SH-SY5Y (cell line): ENCODE results near the gene EPS8L3.

Experiments used
- GATA2 ChIP-seq: IDR thresholded peaks from 2 replicates; pipeline ENCODE4 v1.6.1; 2011; ENCODE audit warnings: mild to moderate bottlenecking, low read depth, low read length
- GATA3 ChIP-seq: IDR thresholded peaks from 2 replicates; pipeline ENCODE4 v1.6.1; 2011; ENCODE audit warnings: low read depth, mild to moderate bottlenecking, low read length, moderate library complexity

DNA sequence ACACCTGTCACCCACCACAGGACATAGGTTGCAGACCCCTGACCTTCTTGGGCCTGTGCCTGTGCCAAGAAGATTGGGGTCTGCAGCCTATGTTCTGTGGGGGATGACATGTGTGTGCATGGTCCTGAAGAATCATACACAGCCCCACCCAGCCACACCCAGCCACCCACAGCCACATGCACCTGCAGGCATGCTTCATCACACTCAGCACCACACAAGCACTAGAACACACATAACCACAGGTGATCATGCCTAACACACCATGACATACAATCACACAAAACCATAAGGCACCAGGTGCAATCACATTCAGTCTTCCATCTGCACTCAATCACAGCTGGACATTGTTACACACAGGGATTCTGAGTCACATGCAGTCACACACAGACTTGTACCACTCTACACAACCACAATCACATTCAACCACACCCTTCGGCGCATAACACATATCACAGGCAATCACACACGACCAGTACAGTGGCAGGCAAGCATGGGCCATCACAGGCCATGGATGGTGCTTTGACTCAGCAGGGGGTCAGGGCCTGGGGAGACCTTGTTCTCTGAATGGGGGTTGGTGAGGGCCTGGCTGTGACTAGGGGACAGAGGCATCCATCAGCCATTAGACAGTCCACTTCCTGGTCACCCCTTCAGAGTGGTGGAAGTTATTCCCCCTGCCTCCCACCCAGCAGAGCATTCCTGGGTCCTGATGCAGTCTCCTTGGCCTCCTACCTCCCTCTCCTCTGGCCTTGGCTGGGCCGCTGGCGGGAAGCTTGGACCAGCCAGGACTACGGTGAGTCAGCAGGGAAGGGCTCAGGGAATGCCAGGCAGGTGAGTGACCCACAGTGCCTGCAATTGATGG, 44.3 kb upstream of the EPS8L3 start:
- TF ChIP-seq GATA3 (no peak), GATA2 (no peak)
